ENCODE measurements around the gene NOP16.

- TF ChIP-seq EZH2 (IDR thresholded peaks at IDR 0.05; ENCODE audit: insufficient read depth, poor library complexity, severe bottlenecking) = no peak
- TF ChIP-seq EZH2phosphoT487 (IDR thresholded peaks at IDR 0.05; ENCODE audit: insufficient read depth, low read depth) = no peak
These were observed 17.4 kb upstream of the NOP16 start for GRCh38 chr5:176405656-176406435.

Measured in GM23248 (cell line).